ENCODE results near the gene RNF152. TPM values are rescaled to one million over a fixed set of nuclear protein-coding genes. Genes with fewer than 3 reads are reported as not detected.

The RNF152 gene
- total RNA-seq, 1 donor from 2014 or later: 45.7 TPM

DNA sequence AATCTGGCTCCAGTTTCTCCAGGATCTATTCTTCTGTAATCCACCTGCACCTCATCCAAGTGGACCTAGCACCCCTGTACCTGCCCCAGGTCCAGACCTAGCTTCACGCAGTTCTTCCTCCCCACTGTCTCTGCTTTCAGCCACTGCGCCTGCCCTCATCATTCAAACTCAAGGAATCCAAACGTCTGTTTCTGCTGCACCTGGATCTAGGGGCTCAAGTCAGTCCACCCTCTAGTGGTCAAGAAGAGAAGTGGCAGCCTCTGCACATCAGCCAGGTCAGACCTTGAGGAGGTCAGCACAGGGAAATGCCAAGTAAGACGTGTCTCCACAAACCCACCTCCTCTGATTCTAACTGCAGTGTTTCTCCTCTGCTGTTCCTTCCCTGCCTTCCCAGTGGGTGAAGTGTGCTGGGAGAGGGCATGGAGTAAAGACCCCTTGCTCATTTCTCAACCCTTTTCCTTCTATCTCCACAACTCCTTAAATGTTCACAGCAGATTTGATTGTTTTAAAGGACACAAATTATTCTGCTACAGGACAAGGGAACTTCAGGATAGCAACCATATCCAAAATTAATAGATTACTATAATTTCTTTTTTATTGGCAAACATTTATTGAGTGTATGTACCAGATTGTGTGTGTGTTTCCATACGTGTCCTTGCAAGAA, 8.6 kb upstream of the RNF152 start:
- peaks cover 10% of the 10 kb centered on the region for H3K4me1 ChIP-seq
- H3K27ac ChIP-seq: no peak overlapping the region
- no peaks in the 10 kb centered on the region for H3K27me3 ChIP-seq
- no peak overlapping the region for H3K4me3 ChIP-seq
- intact Hi-C loops (cut with DNase I): no loop called here
- H3K36me3 ChIP-seq: no peaks in the 10 kb centered on the region
- peak in 1 of 2 donors; percentile 88 for DNase-seq (ENCODE audit: extremely low spot score in 2 of 2)
- TF ChIP-seq, protein P1, sequence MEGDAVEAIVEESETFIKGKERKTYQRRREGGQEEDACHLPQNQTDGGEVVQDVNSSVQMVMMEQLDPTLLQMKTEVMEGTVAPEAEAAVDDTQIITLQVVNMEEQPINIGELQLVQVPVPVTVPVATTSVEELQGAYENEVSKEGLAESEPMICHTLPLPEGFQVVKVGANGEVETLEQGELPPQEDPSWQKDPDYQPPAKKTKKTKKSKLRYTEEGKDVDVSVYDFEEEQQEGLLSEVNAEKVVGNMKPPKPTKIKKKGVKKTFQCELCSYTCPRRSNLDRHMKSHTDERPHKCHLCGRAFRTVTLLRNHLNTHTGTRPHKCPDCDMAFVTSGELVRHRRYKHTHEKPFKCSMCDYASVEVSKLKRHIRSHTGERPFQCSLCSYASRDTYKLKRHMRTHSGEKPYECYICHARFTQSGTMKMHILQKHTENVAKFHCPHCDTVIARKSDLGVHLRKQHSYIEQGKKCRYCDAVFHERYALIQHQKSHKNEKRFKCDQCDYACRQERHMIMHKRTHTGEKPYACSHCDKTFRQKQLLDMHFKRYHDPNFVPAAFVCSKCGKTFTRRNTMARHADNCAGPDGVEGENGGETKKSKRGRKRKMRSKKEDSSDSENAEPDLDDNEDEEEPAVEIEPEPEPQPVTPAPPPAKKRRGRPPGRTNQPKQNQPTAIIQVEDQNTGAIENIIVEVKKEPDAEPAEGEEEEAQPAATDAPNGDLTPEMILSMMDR (IDR thresholded peaks at IDR 0.05): peak; percentile 52 to 77 (median 73)
- TF ChIP-seq POLR2AphosphoS5 (IDR thresholded peaks at IDR 0.05; ENCODE audit: insufficient read depth in 1 of 2, low read depth in 1 of 2): no peak
- H3K9me3 ChIP-seq: no peaks in the 10 kb centered on the region

DNA sequence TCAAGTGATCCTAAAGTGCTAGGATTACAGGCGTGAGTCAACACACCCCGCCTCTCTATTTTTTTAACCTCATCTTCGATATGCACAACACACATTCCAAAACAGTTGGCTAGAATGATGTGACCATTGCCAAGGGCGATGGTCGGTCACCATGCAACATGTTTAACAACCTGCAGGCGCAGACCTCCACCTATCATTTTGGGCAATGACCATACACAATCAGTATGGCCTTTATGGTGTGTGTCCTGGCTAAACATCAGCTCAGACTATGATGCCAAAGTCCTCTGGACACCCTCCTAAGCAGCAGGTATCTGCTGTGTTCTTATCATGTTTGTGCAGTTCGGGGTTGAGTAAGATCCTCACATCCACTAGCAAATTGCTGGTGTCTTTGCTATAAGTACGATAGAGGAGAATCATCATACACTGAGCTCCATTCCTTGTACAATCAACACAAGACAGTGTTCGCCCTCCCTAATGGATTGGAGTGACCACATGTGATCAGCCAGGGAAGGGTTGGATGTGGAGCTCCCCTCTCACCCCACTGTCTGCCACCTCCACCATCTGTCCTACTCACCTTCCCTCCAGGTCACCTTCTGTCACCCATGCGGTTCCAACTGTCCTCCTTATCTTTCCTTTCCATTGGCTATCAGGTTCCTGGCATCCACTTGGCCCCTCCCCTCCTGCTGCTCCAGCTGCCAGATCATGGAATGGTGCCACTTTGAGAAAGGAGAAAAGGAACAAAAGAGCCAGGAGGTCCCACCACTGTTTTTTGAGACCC, 7.9 kb upstream of the RNF152 start:
- Histone ChIP-seq H3K4me3 (no peak overlapping the region), H3K9me3 (no peaks in the 10 kb centered on the region), H3K36me3 (no peaks in the 10 kb centered on the region), H3K4me1 (peaks cover 16% of the 10 kb centered on the region), H3K27ac (no peak overlapping the region), H3K27me3 (no peaks in the 10 kb centered on the region)
- intact Hi-C loops (cut with DNase I): no loop called here
- no peak for TF ChIP-seq POLR2A (IDR thresholded peaks at IDR 0.05)
- TF ChIP-seq, protein P1 (IDR thresholded peaks at IDR 0.05): no peak
- no peak for TF ChIP-seq POLR2AphosphoS5 (IDR thresholded peaks at IDR 0.05; ENCODE audit: insufficient read depth in 1 of 2, low read depth in 1 of 2)
- peak in 1 of 2 donors; percentile 76 for DNase-seq (ENCODE audit: extremely low spot score in 2 of 2)

DNA sequence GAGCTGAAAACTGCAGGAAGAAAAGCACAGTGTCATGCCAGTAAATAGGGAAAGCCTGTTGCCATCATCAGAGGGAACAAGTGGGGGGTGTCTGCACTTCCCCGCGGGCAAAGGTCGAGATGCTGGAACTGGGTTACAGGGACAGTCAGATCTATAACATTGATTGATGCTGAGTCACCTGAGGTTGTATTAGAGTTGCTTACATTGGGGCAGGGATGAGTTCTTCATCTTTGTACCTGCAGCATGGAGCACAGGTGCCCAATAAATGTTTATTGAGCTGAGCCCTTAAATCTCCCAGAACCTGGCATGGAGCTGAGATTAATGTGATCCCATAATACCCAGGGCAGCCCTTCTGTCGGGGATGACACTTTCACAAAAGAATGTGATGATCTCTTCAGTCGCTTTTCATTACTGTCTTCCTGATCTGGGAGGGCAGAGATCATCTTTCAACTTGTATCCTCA, 5.9 kb upstream of the RNF152 start:
- no peaks in the 10 kb centered on the region for H3K36me3 ChIP-seq
- TF ChIP-seq POLR2AphosphoS5 (IDR thresholded peaks at IDR 0.05; ENCODE audit: insufficient read depth in 1 of 2, low read depth in 1 of 2) (no peak), POLR2A (IDR thresholded peaks at IDR 0.05) (no peak)
- TF ChIP-seq, protein P1 (IDR thresholded peaks at IDR 0.05): no peak
- H3K27me3 ChIP-seq: no peaks in the 10 kb centered on the region
- H3K9me3 ChIP-seq: no peaks in the 10 kb centered on the region
- H3K4me1 ChIP-seq: peaks cover 24% of the 10 kb centered on the region
- peak in 1 of 2 donors; percentile 64 for DNase-seq (ENCODE audit: extremely low spot score in 2 of 2)
- no peak overlapping the region for H3K4me3 ChIP-seq
- H3K27ac ChIP-seq: no peak overlapping the region
- intact Hi-C loops (cut with DNase I): no loop called here

DNA sequence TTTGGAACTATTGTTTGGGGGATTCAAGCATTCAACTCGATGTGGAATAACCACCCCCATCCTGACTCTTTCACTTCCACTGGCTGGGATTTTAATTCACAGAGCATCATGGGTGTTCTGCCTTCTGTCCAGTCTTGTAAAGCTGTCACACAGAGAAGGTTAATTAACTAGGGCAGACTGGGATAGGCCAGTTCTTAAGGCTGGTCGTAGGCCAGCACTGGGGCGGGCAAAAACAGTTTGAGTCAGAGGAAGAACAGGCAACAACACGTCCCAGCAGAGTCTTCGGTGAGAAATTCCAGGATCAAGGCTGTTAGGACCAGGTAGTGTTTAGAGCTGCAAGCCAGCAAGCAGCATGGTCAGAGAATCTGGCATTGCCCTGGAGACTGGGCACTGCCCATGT, 4.0 kb upstream of the RNF152 start:
- Histone ChIP-seq H3K27ac (peak overlapping the region; percentile 42), H3K36me3 (no peaks in the 10 kb centered on the region), H3K4me1 (peaks cover 36% of the 10 kb centered on the region), H3K4me3 (no peak overlapping the region), H3K27me3 (no peaks in the 10 kb centered on the region), H3K9me3 (no peaks in the 10 kb centered on the region)
- DNase-seq (ENCODE audit: extremely low spot score in 2 of 2): peak in 1 of 2 donors; percentile 90
- TF ChIP-seq POLR2AphosphoS5 (IDR thresholded peaks at IDR 0.05; ENCODE audit: insufficient read depth in 1 of 2, low read depth in 1 of 2): peak; percentile 44 to 96
- TF ChIP-seq POLR2A (IDR thresholded peaks at IDR 0.05): no peak
- intact Hi-C loops (cut with DNase I): no loop called here

DNA sequence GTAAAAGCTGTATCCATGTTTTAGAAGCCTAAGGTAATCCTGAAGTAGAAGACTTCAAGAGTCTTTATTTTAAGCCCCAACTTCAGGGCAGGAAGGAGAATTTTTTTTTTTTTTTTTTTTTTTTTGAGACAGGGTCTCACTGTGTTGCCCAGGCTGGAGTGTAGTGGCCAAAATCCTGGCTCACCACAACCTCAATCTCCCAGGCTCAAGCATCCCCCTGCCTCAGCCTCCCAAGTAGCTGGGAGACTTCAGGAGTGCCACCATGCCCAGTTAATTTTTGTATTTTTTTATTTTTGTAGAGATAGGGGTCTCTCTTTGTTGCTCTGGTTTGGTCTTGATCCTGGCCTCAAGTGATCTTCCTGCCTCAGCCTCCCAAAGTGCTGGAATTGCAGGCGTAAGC, 3.3 kb upstream of the RNF152 start:
- peak in 1 of 2 donors; percentile 78 for DNase-seq (ENCODE audit: extremely low spot score in 2 of 2)
- intact Hi-C loops (cut with DNase I): no loop called here
- Histone ChIP-seq H3K36me3 (no peaks in the 10 kb centered on the region), H3K27me3 (no peaks in the 10 kb centered on the region), H3K4me3 (no peak overlapping the region), H3K27ac (peak overlapping the region; percentile 42), H3K9me3 (no peaks in the 10 kb centered on the region), H3K4me1 (peaks cover 43% of the 10 kb centered on the region)
- TF ChIP-seq, protein P1 (IDR thresholded peaks at IDR 0.05): no peak
- TF ChIP-seq POLR2A (IDR thresholded peaks at IDR 0.05): no peak
- no peak for TF ChIP-seq POLR2AphosphoS5 (IDR thresholded peaks at IDR 0.05; ENCODE audit: insufficient read depth in 1 of 2, low read depth in 1 of 2)
